ENCODE measurements around the gene GPR143. TPM values are rescaled to one million over a fixed set of nuclear protein-coding genes. Genes with fewer than 3 reads are reported as not detected.

The GPR143 gene
- total RNA-seq, 4 donors from 2014 or later, result 0.21 TPM; not detected in 3

DNA sequence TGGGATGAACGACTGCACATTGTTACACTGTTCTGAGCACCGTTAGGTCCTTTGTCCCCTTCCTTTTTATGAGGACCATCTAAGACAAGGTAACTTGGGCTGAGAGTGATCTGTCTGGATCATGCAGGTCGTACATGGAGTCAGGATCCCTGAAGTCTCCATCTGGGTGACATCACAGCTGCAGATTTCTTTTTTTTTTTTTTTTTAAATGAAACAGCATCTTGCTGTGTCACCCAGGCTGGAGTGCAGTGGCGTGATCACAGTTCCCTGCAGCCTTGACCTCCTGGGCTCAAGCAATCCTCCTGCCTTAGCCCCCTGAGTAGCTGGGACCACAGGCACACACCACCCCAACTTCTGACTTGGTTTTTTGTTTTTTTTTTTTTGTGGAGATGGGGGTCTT lies 37.1 kb upstream of the GPR143 start:
- WGBS, 2 donors, result 71 to 80% methylated on average over 4 of the region's 4 CpGs
- Histone ChIP-seq H3K27me3 (no peaks in the 10 kb centered on the region), H3K27ac (no peak overlapping the region), H3K4me1 (no peaks in the 10 kb centered on the region), H3K4me3 (no peak overlapping the region), H3K9me3 (peaks cover 0 to 8% (median 3%) of the 10 kb centered on the region in 4 donors), H3K36me3 (no peaks in the 10 kb centered on the region)
- no peak for DNase-seq (ENCODE audit: low spot score in 2 of 2)
- no peak for TF ChIP-seq POLR2A (IDR thresholded peaks at IDR 0.05)
- TF ChIP-seq EP300 (IDR thresholded peaks at IDR 0.05), result no peak
- TF ChIP-seq, protein P1, sequence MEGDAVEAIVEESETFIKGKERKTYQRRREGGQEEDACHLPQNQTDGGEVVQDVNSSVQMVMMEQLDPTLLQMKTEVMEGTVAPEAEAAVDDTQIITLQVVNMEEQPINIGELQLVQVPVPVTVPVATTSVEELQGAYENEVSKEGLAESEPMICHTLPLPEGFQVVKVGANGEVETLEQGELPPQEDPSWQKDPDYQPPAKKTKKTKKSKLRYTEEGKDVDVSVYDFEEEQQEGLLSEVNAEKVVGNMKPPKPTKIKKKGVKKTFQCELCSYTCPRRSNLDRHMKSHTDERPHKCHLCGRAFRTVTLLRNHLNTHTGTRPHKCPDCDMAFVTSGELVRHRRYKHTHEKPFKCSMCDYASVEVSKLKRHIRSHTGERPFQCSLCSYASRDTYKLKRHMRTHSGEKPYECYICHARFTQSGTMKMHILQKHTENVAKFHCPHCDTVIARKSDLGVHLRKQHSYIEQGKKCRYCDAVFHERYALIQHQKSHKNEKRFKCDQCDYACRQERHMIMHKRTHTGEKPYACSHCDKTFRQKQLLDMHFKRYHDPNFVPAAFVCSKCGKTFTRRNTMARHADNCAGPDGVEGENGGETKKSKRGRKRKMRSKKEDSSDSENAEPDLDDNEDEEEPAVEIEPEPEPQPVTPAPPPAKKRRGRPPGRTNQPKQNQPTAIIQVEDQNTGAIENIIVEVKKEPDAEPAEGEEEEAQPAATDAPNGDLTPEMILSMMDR (IDR thresholded peaks at IDR 0.05), result no peak

DNA sequence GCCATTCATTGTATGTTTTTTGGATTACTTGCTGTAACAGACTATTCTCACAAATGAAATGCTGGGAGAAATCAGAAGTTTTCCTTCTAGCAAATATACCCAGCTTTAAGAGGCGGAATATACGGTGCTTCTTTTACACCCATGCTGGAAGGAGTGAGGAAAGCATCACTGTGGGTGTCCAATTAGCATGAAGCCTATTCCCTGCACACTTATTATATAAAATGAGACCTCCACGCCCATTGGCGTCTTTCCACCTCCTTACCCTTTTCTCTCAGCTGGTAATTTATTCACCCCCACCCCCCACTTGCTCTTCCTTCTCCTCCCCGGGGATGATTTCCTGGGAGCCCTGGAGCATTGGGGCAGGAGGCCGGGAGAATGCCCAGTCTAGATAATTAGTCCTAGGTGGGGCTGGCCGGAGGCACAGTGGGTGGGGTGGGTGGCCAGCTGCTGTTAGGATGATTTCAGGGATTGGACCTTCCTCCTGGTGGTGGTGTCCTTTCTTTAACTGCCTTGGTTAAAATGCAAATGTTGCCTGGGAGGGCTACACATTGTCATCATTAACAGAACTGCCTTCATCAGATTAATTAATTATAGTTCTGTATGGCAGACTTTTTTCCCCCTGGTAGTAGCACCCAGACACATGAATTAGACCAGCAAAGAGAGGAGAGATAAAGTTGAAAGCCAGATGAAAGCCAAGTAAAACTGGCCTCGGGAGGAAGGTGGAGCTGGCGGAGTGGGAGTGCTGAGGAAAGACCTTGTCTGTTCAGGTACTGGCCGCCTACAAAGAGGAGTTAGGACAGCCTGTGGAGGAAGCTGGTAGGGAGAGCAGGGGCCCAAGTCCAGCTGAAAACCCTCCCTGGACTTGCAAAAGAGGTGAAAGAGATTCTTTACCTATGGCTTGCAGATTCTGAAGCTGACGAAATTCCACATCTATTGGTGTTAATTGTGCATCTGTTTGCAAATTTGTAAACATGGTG lies 32.0 kb upstream of the GPR143 start:
- H3K4me3 ChIP-seq, result no peak overlapping the region
- 59 to 74% methylated on average over 11 of the region's 11 CpGs for WGBS, 2 donors
- no peaks in the 10 kb centered on the region for H3K27me3 ChIP-seq
- peaks cover 0 to 10% (median 4%) of the 10 kb centered on the region in 4 donors for H3K9me3 ChIP-seq
- H3K4me1 ChIP-seq, result no peaks in the 10 kb centered on the region
- no peaks in the 10 kb centered on the region for H3K36me3 ChIP-seq
- H3K27ac ChIP-seq, result no peak overlapping the region
- TF ChIP-seq POLR2A (IDR thresholded peaks at IDR 0.05) (no peak), EP300 (IDR thresholded peaks at IDR 0.05) (no peak)
- TF ChIP-seq, protein P1 (IDR thresholded peaks at IDR 0.05), result no peak
- DNase-seq (ENCODE audit: low spot score in 2 of 2), result no peak

DNA sequence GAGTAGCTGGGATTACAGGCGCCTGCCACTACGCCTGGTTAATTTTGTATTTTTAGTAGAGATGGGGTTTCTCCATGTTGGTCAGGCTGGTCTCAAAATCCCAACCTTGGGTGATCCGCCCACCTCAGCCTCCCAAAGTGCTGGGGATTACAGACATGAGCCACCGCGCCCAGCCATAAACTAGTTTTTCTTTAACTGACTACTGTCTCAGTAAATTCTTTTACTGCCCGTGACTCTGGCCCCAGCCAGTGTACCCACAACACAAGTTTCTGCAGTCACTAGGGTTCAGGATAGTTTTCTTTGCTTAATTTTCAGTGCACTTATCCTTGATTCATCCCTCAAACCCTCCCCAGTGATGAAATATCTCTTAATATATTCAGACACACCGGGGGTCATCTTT lies 28.8 kb upstream of the GPR143 start:
- DNase-seq (ENCODE audit: low spot score in 2 of 2), result no peak
- peaks cover 0 to 4% (median 0%) of the 10 kb centered on the region in 4 donors for H3K9me3 ChIP-seq

DNA sequence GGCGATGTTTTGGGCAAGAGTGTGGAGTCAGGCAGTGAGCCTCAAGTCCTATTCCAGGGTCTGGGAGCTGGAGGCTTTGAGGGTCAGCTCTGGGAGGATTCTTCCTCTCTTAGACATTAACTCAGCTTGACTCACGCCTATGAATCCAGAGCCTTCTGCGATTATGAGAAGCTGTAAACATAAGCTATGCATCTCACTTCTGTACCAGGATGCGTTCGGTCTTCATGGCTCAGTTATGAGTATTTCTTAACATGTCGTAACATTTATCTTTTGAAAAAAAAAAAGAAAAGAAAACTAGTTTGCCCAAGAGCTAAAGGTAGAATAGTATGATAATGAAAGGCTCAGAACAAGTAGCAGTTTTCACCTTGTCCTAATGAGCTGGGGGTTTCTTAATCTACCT lies 25.2 kb upstream of the GPR143 start:
- no peak for TF ChIP-seq POLR2A (IDR thresholded peaks at IDR 0.05)
- no peak for TF ChIP-seq EP300 (IDR thresholded peaks at IDR 0.05)
- TF ChIP-seq, protein P1 (IDR thresholded peaks at IDR 0.05), result no peak

More for the DNA sequence above, 28.8 kb upstream of the GPR143 start:
- Histone ChIP-seq H3K36me3 (no peaks in the 10 kb centered on the region), H3K4me1 (no peaks in the 10 kb centered on the region), H3K27ac (no peak overlapping the region), H3K27me3 (no peaks in the 10 kb centered on the region), H3K4me3 (no peak overlapping the region)
- TF ChIP-seq EP300 (IDR thresholded peaks at IDR 0.05), result no peak
- no peak for TF ChIP-seq POLR2A (IDR thresholded peaks at IDR 0.05)
- TF ChIP-seq, protein P1 (IDR thresholded peaks at IDR 0.05), result no peak
- WGBS, 2 donors, result 71 to 78% methylated on average over 7 of the region's 7 CpGs

DNA sequence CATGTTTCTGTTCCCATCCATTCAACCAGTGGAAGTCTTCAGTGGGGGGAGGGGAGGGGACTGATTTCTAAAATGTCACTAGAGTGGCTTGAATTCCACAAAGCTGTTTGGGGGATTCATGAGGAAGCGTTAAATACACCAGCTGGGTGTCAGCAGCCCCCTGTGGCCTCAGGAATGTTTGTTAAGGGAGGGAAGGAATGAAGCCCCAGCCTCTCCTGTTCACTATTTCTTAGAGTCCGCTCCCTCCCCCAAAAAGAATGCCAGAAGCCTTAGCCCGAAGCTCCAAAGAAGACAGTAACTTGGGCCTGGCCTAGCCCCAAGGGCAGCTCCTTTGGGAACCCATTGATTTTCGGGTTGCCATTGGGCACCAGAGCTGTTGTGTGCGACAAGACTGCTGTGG lies 23.9 kb upstream of the GPR143 start:
- peaks cover 0 to 14% (median 0%) of the 10 kb centered on the region in 4 donors for H3K4me1 ChIP-seq
- DNase-seq (ENCODE audit: low spot score in 2 of 2), result no peak
- H3K27me3 ChIP-seq, result peaks cover 0 to 33% of the 10 kb centered on the region in 2 donors
- H3K9me3 ChIP-seq, result no peaks in the 10 kb centered on the region
- 51 to 61% methylated on average over 3 to 5 of the region's 5 CpGs for WGBS, 2 donors
- no peak overlapping the region for H3K4me3 ChIP-seq
- TF ChIP-seq EP300 (IDR thresholded peaks at IDR 0.05) (no peak), POLR2A (IDR thresholded peaks at IDR 0.05) (no peak)
- TF ChIP-seq, protein P1 (IDR thresholded peaks at IDR 0.05), result no peak
- H3K27ac ChIP-seq, result no peak overlapping the region
- no peaks in the 10 kb centered on the region for H3K36me3 ChIP-seq

More for the DNA sequence above, 25.2 kb upstream of the GPR143 start:
- WGBS, 2 donors, result 91 to 98% methylated on average over 6 of the region's 6 CpGs
- Histone ChIP-seq H3K4me3 (no peak overlapping the region), H3K4me1 (peaks cover 0 to 9% (median 0%) of the 10 kb centered on the region in 4 donors), H3K9me3 (peaks cover 0 to 4% (median 0%) of the 10 kb centered on the region in 4 donors), H3K36me3 (no peaks in the 10 kb centered on the region), H3K27ac (no peak overlapping the region), H3K27me3 (peaks cover 0 to 25% of the 10 kb centered on the region in 2 donors)
- DNase-seq (ENCODE audit: low spot score in 2 of 2), result no peak

Data from tibial nerve (tissue), 4 donors.